Astrocyte of the cerebellum (primary cell): ENCODE results near the gene PRKCQ.
"Not testable (repeated sequence)": the region's sequence is repeated elsewhere in the genome, so short reads cannot be mapped to it uniquely, and the experiment has no call there.

ENCODE experiments used
- DNase-seq: peaks from one replicate; pipeline ENCODE4 v3.0.0-alpha.2; 2011; ENCODE audit warnings: low read depth
- H3K4me3 ChIP-seq: 2 replicates; pipeline ENCODE4 v1.5.1; 2011; ENCODE audit warnings: mild to moderate bottlenecking, low read depth, low read length, moderate library complexity
- CTCF ChIP-seq: IDR thresholded peaks from 2 replicates; pipeline ENCODE4 v1.5.1; 2012; ENCODE audit warnings: low read length, low read depth, moderate library complexity, mild to moderate bottlenecking; ENCODE audit errors: missing control alignments
- in situ Hi-C: cut with HindIII; loops from 2 replicates; pipeline ENCODE4 v1.10.0; 2017; ENCODE audit warnings: low sequenced_read_pairs

The PRKCQ gene

GRCh38 chr10:6455592-6455991 lies 124.5 kb downstream of the PRKCQ start:
- no peak for TF ChIP-seq CTCF
- in situ Hi-C loops = no loop called here

GRCh38 chr10:6446711-6447110 lies 133.4 kb downstream of the PRKCQ start:
- no peak for TF ChIP-seq CTCF

More at GRCh38 chr10:6455592-6455991, 124.5 kb downstream of the PRKCQ start:
- H3K4me3 ChIP-seq = no peak overlapping the region
- DNase-seq = no peak

GRCh38 chr10:6445671-6446316 lies 134.3 kb downstream of the PRKCQ start:
- no peak overlapping the region for H3K4me3 ChIP-seq
- in situ Hi-C loops = no loop called here
- TF ChIP-seq CTCF = peak; percentile 75
- DNase-seq = peak; percentile 5

More at GRCh38 chr10:6446711-6447110, 133.4 kb downstream of the PRKCQ start:
- no peak for DNase-seq
- in situ Hi-C loops = no loop called here
- no peak overlapping the region for H3K4me3 ChIP-seq

GRCh38 chr10:6439875-6440274 lies 140.2 kb downstream of the PRKCQ start:
- H3K4me3 ChIP-seq, in situ Hi-C loops, DNase-seq: not testable (repeated sequence)

- TF ChIP-seq CTCF = no peak
- DNase-seq = no peak
- no peak overlapping the region for H3K4me3 ChIP-seq
- in situ Hi-C loops = no loop called here
These were observed 148.2 kb downstream of the PRKCQ start for GRCh38 chr10:6431861-6432260.

GRCh38 chr10:6431186-6431585 lies 148.9 kb downstream of the PRKCQ start:
- DNase-seq = no peak
- H3K4me3 ChIP-seq = no peak overlapping the region
- TF ChIP-seq CTCF = no peak
- in situ Hi-C loops = no loop called here

GRCh38 chr10:6430423-6430980 lies 149.6 kb downstream of the PRKCQ start:
- no peak for TF ChIP-seq CTCF
- H3K4me3 ChIP-seq = no peak overlapping the region
- DNase-seq = no peak
- in situ Hi-C loops = no loop called here
